GM04504 (cell line): ENCODE results near the gene INHBE.
"Not testable (repeated sequence)": the region's sequence is repeated elsewhere in the genome, so short reads cannot be mapped to it uniquely, and the experiment has no call there.

Experiments used
- DNase-seq: peaks from one replicate; pipeline ENCODE4 v3.0.0-alpha.2; 2012; ENCODE audit warnings: low read depth

Gene INHBE

DNA sequence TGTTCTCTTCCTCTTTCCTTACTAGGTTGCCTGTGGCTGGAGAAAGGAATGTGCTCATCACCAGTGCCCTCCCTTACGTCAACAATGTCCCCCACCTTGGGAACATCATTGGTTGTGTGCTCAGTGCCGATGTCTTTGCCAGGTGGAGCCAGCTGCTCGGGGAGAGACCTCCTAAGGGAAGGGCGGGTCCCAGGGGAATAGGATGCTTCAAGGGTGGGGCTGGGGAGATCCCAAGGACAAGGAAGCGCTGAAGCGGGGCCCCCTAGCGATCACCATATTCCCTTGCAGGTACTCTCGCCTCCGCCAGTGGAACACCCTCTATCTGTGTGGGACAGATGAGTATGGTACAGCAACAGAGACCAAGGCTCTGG lies 43.0 kb downstream of the INHBE start:
- DNase-seq: no peak

GRCh38 chr12:57498571-57498970 lies 43.5 kb downstream of the INHBE start:
- no peak for DNase-seq

DNA sequence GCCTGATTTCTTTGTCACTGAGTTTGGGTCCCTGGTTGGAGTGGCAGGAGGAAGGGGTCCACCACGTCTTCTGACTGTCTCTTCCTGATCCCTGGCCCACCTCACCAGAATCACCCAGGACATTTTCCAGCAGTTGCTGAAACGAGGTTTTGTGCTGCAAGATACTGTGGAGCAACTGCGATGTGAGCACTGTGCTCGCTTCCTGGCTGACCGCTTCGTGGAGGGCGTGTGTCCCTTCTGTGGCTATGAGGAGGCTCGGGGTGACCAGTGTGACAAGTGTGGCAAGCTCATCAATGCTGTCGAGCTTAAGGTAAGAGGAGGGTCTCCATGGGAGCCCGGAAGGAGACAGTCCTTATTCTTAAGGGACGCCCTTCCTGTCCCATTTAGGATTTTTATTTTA lies 45.1 kb downstream of the INHBE start:
- DNase-seq: no peak

DNA sequence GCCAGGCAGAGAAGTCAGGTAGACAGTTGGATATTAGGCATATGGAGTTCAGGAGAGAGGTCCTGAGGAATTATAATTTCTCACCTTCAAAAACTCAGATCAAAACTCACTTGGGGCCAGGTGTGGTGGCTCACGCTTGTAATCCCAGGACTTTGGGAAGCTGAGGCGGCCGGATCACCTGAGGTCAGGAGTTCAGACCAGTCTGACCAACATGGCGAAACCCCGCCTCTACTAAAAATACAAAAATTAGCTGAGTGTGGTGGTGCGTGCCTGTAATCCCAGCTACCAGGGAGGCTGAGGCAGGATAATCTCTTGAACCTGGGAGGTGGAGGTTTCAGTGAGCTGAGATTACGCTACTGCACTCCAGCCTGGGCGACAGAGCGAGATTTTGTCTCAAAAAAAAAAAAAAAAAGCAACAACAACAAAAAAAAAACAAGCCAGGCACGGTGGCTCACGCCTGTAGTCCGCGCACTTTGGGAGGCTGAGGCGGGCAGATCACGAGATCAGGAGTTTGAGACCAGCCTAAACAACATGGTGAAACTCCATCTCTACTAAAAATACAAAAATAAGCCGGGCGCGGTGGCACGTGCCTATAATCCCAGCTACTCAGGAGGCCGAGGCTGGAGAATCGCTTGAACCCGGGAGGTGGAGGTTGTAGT lies 47.3 kb downstream of the INHBE start:
- DNase-seq: not testable (repeated sequence)

GRCh38 chr12:57506541-57506940 lies 51.4 kb downstream of the INHBE start:
- not testable (repeated sequence) for DNase-seq
